ENCODE measurements around the gene JPT2.
A peak's percentile ranks its signal among the peaks of the same experiment; 100 is the strongest.

Gene JPT2

GRCh38 chr16:1740781-1741490, 62.9 kb downstream of the JPT2 start:
- DNase-seq: no peak

- DNase-seq: no peak
These were observed 63.6 kb downstream of the JPT2 start for GRCh38 chr16:1741553-1742165.

- DNase-seq: peak; percentile 22
These were observed 65.6 kb downstream of the JPT2 start for GRCh38 chr16:1743376-1744337.

GRCh38 chr16:1744338-1744840, 66.3 kb downstream of the JPT2 start:
- DNase-seq: no peak

GRCh38 chr16:1745181-1745899, 67.3 kb downstream of the JPT2 start:
- no peak for DNase-seq

GRCh38 chr16:1745900-1746692, 68.0 kb downstream of the JPT2 start:
- DNase-seq: no peak

- DNase-seq: no peak
These were observed 68.7 kb downstream of the JPT2 start for GRCh38 chr16:1746693-1747195.

- DNase-seq: no peak
These were observed 69.9 kb downstream of the JPT2 start for GRCh38 chr16:1747934-1748333.

GRCh38 chr16:1749152-1750117, 71.4 kb downstream of the JPT2 start:
- DNase-seq: peak; percentile 23
